Adrenal gland (tissue), 12 donors: ENCODE data around the gene KIAA2012. TPM values are rescaled to one million over a fixed set of nuclear protein-coding genes. Genes with fewer than 3 reads are reported as not detected.
A peak's percentile ranks its signal among the peaks of the same experiment; 100 is the strongest.

ENCODE experiments used
- DNase-seq, 7 donors: peaks; one replicate each; pipeline ENCODE4 v3.0.0-alpha.2; 2019 to 2020
- H3K27ac ChIP-seq, 5 donors: fragments of 200-600 bp; sonication (generic) in 4 of 5; 1 replicate in 3 of 5; 2 replicates in 2 of 5; pipeline versions ENCODE4 v1.5.1 to v1.8.0; 2016 to 2020; ENCODE audit warnings: mild to moderate bottlenecking in 1 of 5
- H3K27me3 ChIP-seq: fragments of 200-600 bp; 2 replicates; pipeline ENCODE4 v1.8.0; 2021
- H3K36me3 ChIP-seq, 2 donors: fragments of 200-600 bp; replicated peaks in 1 of 2; 1 replicate in 1 of 2; 2 replicates in 1 of 2; pipeline versions ENCODE4 v1.5.1 to v1.8.0; 2018 to 2022
- H3K4me1 ChIP-seq, 2 donors: fragments of 200-600 bp; replicated peaks in 1 of 2; 1 replicate in 1 of 2; 2 replicates in 1 of 2; pipeline versions ENCODE4 v1.5.1 to v1.8.0; 2018 to 2021
- H3K4me3 ChIP-seq, 4 donors: fragments of 200-600 bp; sonication (generic) in 3 of 4; one replicate each; pipeline ENCODE4 v1.5.1; 2016 to 2018
- H3K9me3 ChIP-seq, 3 donors: fragments of 200-600 bp; sonication (generic) in 1 of 3; replicated peaks in 1 of 3; 1 replicate in 2 of 3; 2 replicates in 1 of 3; pipeline versions ENCODE4 v1.5.1 to v1.8.0; 2016 to 2021
- POLR2A ChIP-seq, 2 donors: fragments of 450-650 bp; IDR thresholded peaks; one replicate each; pipeline ENCODE4 v1.6.1; 2017; ENCODE audit warnings: antibody characterized with exemption in 2 of 2, mild to moderate bottlenecking in 2 of 2, moderate library complexity in 1 of 2
- WGBS, 4 donors: extraction: QIAGEN DNeasy Blood & Tissue Kit in 2 of 4; methylation state at CpG; one replicate each; pipeline versions ENCODE4 v1.1.5 to v1.1.7; 2013 to 2017; 5-methylcytosine and 5-hydroxymethylcytosine counted together
- intact Hi-C, 2 donors: fragments of 100-400 bp; cut with DNase I; formaldehyde crosslinking; loops; one replicate each; pipeline versions ENCODE4 v1.14.1 to v1.15.0; 2022 to 2023
- polyA plus RNA-seq, 3 donors: library from polyadenylated mRNA; stranded (reverse); fragments of 200-250 nt in 2 of 3; fragments of 350-450 nt in 1 of 3; fragmentation: Illumina TruSeq in 1 of 3; extraction: RNeasy Lipid Tissue Mini Kit (QIAGEN cat#74804) in 1 of 3; gene quantifications; one replicate each; pipeline ENCODE4 v1.2.3, GENCODE V29; 2013 to 2014
- total RNA-seq, 9 donors: library from RNA; depleted of rRNA in 4 of 9; stranded (reverse); fragments of >200 nt in 4 of 9; fragments of 120-200 nt in 1 of 9; fragmentation: NEBNext Ultra II Directional in 1 of 9; extraction: Animal tissue kit (Norgen Biotek cat#: 25700) in 1 of 9; gene quantifications; one replicate each; pipeline versions ENCODE4 v1.1.0 to v1.2.4, GENCODE V29; 2013 to 2023
- TF ChIP-seq, protein P1 (sequence below), 6 experiments: fragments of 450-650 bp in 4 of 6; fragments of 200-600 bp in 2 of 6; sonication (generic) in 1 of 6; IDR thresholded peaks; 1 replicate in 5 of 6; 2 replicates in 1 of 6; pipeline versions ENCODE4 v1.5.1 to v1.8.0; 2016 to 2021; ENCODE audit warnings: antibody characterized with exemption in 6 of 6, mild to moderate bottlenecking in 2 of 6, moderate library complexity in 1 of 6
- donor health status: healthy with polysubstance abuse.
- donor health status: Bipolar disorder and iron deficiency.
- donor health status: DM: yes; HTN: yes; CAD: no.
- donor health status: DM: no; HTN: no; CAD: no.
- donor health status: DM: no; HTN: no; CAD: no.
- donor health status: DM: yes; HTN: yes; CAD: no.

The KIAA2012 gene
- total and polyA plus RNA-seq, 12 donors: 0.09 to 0.16 (median 0.11) TPM; not detected in 9

DNA sequence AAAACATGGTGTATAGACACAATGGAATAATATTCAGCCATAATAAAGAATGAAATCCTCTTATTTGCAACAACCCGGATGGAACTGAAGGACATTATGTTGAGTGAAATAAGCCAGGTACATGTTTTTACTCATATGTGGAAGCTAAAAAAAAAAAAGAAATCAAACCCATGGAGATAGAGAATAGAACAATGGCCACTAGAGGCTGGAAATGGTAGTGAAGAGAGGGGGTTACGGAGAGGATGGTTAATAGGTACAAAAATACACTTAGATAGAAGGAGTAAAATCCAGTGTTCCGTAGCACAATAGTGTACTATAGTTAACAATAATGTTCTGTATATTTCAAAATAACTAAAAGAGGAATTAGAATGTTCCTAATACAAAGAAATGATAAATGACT is 12.8 kb upstream of the KIAA2012 start:
- intact Hi-C loops: no loop called here
- Histone ChIP-seq H3K27ac (no peak overlapping the region), H3K4me3 (no peak overlapping the region), H3K9me3 (no peaks in the 10 kb centered on the region), H3K27me3 (peaks cover 4% of the 10 kb centered on the region), H3K4me1 (no peaks in the 10 kb centered on the region), H3K36me3 (no peaks in the 10 kb centered on the region)
- TF ChIP-seq, protein P1, sequence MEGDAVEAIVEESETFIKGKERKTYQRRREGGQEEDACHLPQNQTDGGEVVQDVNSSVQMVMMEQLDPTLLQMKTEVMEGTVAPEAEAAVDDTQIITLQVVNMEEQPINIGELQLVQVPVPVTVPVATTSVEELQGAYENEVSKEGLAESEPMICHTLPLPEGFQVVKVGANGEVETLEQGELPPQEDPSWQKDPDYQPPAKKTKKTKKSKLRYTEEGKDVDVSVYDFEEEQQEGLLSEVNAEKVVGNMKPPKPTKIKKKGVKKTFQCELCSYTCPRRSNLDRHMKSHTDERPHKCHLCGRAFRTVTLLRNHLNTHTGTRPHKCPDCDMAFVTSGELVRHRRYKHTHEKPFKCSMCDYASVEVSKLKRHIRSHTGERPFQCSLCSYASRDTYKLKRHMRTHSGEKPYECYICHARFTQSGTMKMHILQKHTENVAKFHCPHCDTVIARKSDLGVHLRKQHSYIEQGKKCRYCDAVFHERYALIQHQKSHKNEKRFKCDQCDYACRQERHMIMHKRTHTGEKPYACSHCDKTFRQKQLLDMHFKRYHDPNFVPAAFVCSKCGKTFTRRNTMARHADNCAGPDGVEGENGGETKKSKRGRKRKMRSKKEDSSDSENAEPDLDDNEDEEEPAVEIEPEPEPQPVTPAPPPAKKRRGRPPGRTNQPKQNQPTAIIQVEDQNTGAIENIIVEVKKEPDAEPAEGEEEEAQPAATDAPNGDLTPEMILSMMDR (IDR thresholded peaks at IDR 0.05): peak in 2 of 6 experiments; percentile 10 to 24
- no peak for TF ChIP-seq POLR2A (IDR thresholded peaks at IDR 0.05)
- no peak for DNase-seq
- WGBS, 4 donors: 82 to 84% (median 83%) methylated on average over 3 of the region's 3 CpGs

- Histone ChIP-seq H3K4me1 (no peaks in the 10 kb centered on the region), H3K4me3 (no peak overlapping the region), H3K36me3 (no peaks in the 10 kb centered on the region), H3K27me3 (no peaks in the 10 kb centered on the region), H3K27ac (no peak overlapping the region), H3K9me3 (no peaks in the 10 kb centered on the region)
- DNase-seq: no peak
- intact Hi-C loops: no loop called here
- 86 to 95% (median 92%) methylated on average over 2 of the region's 2 CpGs for WGBS, 4 donors
- TF ChIP-seq, protein P1 (IDR thresholded peaks at IDR 0.05): no peak
Measured at GRCh38 chr2:202061695-202062094, 11.4 kb upstream of the KIAA2012 start.

DNA sequence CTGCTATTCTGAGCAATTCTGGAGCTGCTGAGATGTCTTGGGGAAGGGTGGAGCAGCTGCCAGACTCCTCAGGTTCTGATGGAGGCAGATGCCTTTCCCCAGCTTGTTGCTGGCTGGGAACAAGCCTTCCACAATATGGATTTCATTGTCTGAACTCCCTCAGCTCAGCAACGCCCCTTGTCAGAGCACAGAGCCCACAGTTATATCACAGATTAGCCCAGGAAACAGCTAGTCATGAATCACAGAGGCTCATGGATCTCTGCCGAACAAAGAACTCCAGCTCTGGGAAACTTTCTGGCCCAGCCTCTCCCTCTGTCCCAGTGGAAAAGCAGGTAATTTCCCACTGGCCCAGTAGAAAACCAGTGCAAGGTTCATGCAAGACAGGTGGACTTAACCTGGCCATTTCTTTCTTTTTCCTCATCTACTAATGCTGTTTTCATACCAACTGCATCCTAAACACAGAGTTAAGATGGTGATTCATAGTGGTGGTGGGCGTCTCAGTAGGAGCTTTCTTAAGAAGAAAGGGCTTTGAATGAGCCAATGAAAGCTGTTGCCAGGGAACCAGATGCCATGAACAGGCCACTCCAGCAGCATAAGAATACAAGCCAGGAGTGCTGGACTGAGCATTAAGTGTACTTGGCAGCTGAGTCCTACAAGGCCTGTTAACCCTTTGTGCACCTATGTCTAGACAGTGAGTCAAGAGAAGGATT is 8.7 kb upstream of the KIAA2012 start:
- intact Hi-C loops: no loop called here
- Histone ChIP-seq H3K9me3 (no peaks in the 10 kb centered on the region), H3K4me1 (no peaks in the 10 kb centered on the region), H3K27me3 (no peaks in the 10 kb centered on the region), H3K27ac (no peak overlapping the region), H3K4me3 (no peak overlapping the region), H3K36me3 (no peaks in the 10 kb centered on the region)
- DNase-seq: no peak
- 23 to 39% (median 34%) methylated on average over 3 of the region's 3 CpGs for WGBS, 4 donors
- no peak for TF ChIP-seq POLR2A (IDR thresholded peaks at IDR 0.05)
- TF ChIP-seq, protein P1 (IDR thresholded peaks at IDR 0.05): no peak

DNA sequence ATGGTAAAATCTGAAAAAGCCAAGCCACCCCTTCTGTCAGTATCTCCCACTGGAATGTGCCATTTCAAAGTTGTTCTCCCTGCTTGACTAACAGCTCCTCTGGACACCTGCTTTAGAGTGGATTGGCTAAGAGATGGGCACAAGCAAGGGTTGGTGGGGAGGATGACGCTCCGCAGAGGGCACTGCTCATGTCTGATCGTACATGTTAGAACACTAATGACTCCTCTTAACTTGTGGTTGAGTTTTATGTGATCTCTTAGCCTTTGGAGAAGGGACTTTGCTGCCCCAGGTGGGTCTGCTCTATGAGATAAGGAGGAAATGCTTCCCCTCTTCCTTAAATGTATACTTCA is 8.2 kb upstream of the KIAA2012 start:
- intact Hi-C loops: no loop called here

More for the DNA sequence above, 8.2 kb upstream of the KIAA2012 start:
- Histone ChIP-seq H3K27me3 (no peaks in the 10 kb centered on the region), H3K27ac (no peak overlapping the region), H3K4me3 (no peak overlapping the region), H3K9me3 (no peaks in the 10 kb centered on the region), H3K4me1 (no peaks in the 10 kb centered on the region), H3K36me3 (no peaks in the 10 kb centered on the region)
- TF ChIP-seq, protein P1 (IDR thresholded peaks at IDR 0.05): no peak
- no peak for TF ChIP-seq POLR2A (IDR thresholded peaks at IDR 0.05)
- no peak for DNase-seq
- 89 to 100% (median 92%) methylated on average over 3 of the region's 3 CpGs for WGBS, 4 donors
